K562 (cell line): ENCODE results near the gene ZNF487. TPM values are rescaled to one million over a fixed set of nuclear protein-coding genes. Genes with fewer than 3 reads are reported as not detected.
A peak's percentile ranks its signal among the peaks of the same experiment; 100 is the strongest.

Experiments
- ETV6 ChIP-seq, 3 experiments: fragments of 150-350 bp in 1 of 3; sonication (generic) in 1 of 3; formaldehyde crosslinking in 1 of 3; IDR thresholded peaks; 2 replicates each; pipeline versions ENCODE4 v1.6.1 to v1.8.0; 2014 to 2022; ENCODE audit warnings: borderline replicate concordance in 2 of 3, low read depth in 2 of 3, antibody characterized with exemption in 1 of 3, low read length in 1 of 3, mild to moderate bottlenecking in 1 of 3, missing genetic modification reagents in 1 of 3
- FIP1L1 ChIP-seq: fragments of 200-400 bp; formaldehyde crosslinking; IDR thresholded peaks from 2 replicates; pipeline ENCODE4 v1.6.1; 2018; ENCODE audit warnings: mild to moderate bottlenecking, low read depth, low read length; ENCODE audit not compliant: poor library complexity, severe bottlenecking
- LEF1 ChIP-seq: fragments of 450-650 bp; IDR thresholded peaks from 2 replicates; pipeline ENCODE4 v1.6.1; 2016; ENCODE audit warnings: mild to moderate bottlenecking
- MAZ ChIP-seq, 2 experiments: fragments of 450-650 bp in 1 of 2; sonication (generic) in 1 of 2; formaldehyde crosslinking; IDR thresholded peaks in 1 of 2; conservative IDR thresholded peaks in 1 of 2; 2 replicates each; pipeline versions ENCODE4 v1.4.0 to v1.5.0; 2020; ENCODE audit warnings: mild to moderate bottlenecking in 1 of 2, missing genetic modification reagents in 1 of 2
- MCM3 ChIP-seq: fragments of 450-650 bp; IDR thresholded peaks from 2 replicates; pipeline ENCODE4 v1.6.1; 2016
- MGA ChIP-seq: fragments of 450-650 bp; IDR thresholded peaks from 2 replicates; pipeline ENCODE4 v1.6.1; 2016; ENCODE audit warnings: mild to moderate bottlenecking, moderate library complexity
- MTA3 ChIP-seq: fragments of 450-650 bp; formaldehyde crosslinking; IDR thresholded peaks from 2 replicates; pipeline ENCODE4 v1.6.1; 2017; ENCODE audit warnings: mild to moderate bottlenecking, borderline replicate concordance
- PYGO2 ChIP-seq: fragments of 450-650 bp; IDR thresholded peaks from 2 replicates; pipeline ENCODE4 v1.6.1; 2016; ENCODE audit warnings: mild to moderate bottlenecking, missing genetic modification characterization, moderate library complexity, missing compliant biosample characterization
- RAD51 ChIP-seq: fragments of 450-650 bp; IDR thresholded peaks from 2 replicates; pipeline ENCODE4 v1.7.1; 2016; ENCODE audit warnings: low read depth, mild to moderate bottlenecking, borderline replicate concordance
- SAP30 ChIP-seq: fragments of 200-600 bp; sonication (generic); IDR thresholded peaks from 2 replicates; pipeline ENCODE4 v1.6.1; 2012; ENCODE audit warnings: borderline replicate concordance, low read depth, mild to moderate bottlenecking, moderate library complexity, low read length, control low read depth, inconsistent platforms; ENCODE audit not compliant: insufficient read depth, poor library complexity, severe bottlenecking
- TRIM24 ChIP-seq, 2 experiments: fragments of 450-650 bp; IDR thresholded peaks; 2 replicates each; pipeline ENCODE4 v1.6.1; 2016
- ZNF24 ChIP-seq: fragments of 450-650 bp; IDR thresholded peaks from 2 replicates; pipeline ENCODE4 v1.6.1; 2016
- polyA plus RNA-seq, 8 experiments: library from polyadenylated mRNA; depleted of rRNA in 4 of 8; stranded (reverse) in 5 of 8; unstranded in 3 of 8; fragments of >200 nt; fragmentation: Nextera tagmentation in 2 of 8; fragmentation: Illumina TruSeq in 1 of 8; extraction: Ambion mirVana in 2 of 8; extraction: Trizol in 1 of 8; gene quantifications; 2 replicates each; pipeline versions ENCODE4 v1.2.1 to v1.2.3, GENCODE V29; 2011 to 2014; ENCODE audit warnings: inconsistent platforms in 1 of 8, missing spikeins in 1 of 8
- total RNA-seq, 7 experiments: library from RNA; depleted of rRNA in 6 of 7; stranded (reverse); fragments of >200 nt in 6 of 7; fragmentation: Illumina TruSeq in 2 of 7; extraction: Trizol in 2 of 7; gene quantifications; 2 replicates each; pipeline versions ENCODE4 v1.2.1 to v1.2.3, GENCODE V29; 2011 to 2021; ENCODE audit warnings: low replicate concordance in 1 of 7
- TF ChIP-seq, protein P1 (sequence below): sonication (generic); formaldehyde crosslinking; IDR thresholded peaks from 2 replicates; pipeline ENCODE4 v1.8.1; 2023; ENCODE audit warnings: mild to moderate bottlenecking, missing genetic modification reagents

The ZNF487 gene
- total and polyA plus RNA-seq, 9 of the 15 experiments (the other 6 are each of a cell fraction or from before 2014, with no cell fraction given): 1.9 to 6.5 (median 4.2) TPM

DNA sequence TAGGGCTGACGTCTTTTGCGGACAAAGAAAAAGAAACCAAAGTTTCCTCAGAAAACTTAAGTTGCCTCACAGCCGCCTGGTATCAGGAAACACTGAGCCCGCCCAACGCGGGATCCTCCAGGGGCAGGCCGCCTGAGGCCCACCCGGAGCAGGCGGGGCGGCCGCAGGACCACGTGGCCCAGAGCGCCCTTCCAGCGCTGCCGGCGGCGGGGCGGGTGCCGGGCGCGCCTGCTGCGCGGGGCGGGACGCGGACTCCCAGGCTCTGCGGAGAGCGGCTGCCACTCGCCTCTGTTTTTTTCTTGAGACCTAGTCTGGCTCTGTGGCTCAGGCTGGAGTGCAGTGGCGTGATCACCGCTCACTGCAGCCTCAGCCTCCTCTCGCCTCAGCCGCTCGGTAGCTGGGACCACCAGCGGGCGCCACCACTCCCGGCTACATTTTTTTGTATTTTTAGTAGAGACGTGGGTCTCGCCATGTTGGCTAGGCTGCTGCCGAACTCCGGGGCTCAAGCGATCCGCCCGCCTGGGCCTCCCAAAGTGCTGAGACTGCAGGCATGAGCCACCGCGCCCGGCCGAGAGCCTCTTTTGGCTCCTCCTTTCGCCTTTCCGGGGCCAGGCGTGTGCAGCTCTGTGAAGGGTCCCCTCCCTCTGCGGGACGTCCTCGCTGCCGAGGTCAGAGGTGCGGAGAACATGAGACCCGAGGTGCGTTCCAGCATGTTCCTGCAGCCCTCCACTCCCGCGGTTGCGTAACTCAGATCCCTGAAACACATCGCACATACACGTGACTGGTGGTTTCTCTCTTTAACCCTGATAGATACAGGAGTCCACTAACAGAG, 16.3 kb upstream of the ZNF487 start (continued):
- TF ChIP-seq MGA (peak; percentile 87), TRIM24 (IDR thresholded peaks at IDR 0.05) (peak; percentile 65 to 87), MAZ (CRISPR knock-in tag; conservative IDR thresholded peaks at IDR 0.05 in 1 of 2, IDR thresholded peaks at IDR 0.05 in 1 of 2) (peak; percentile 41 to 45; a peak in 3 of 4 replicates), RAD51 (peak; percentile 66; the same call in 1 of the 2 replicates), ZNF24 (0 out of 2 replicates have a peak, but pooled peaks have one; percentile 19), ETV6 (IDR thresholded peaks at IDR 0.05; ENCODE audit: borderline replicate concordance in 1 of 2, low read depth in 2 of 2, low read length in 1 of 2) (no peak), ETV6 (CRISPR knock-in tag; IDR thresholded peaks at IDR 0.05; ENCODE audit: borderline replicate concordance) (no peak), LEF1 (0 out of 2 replicates have a peak, but pooled peaks have one; percentile 62), PYGO2 (tag) (no peak), MCM3 (no peak), FIP1L1 (no peak), MTA3 (0 out of 2 replicates have a peak, but pooled peaks have one; percentile 54), SAP30 (no peak)
- TF ChIP-seq, protein P1, sequence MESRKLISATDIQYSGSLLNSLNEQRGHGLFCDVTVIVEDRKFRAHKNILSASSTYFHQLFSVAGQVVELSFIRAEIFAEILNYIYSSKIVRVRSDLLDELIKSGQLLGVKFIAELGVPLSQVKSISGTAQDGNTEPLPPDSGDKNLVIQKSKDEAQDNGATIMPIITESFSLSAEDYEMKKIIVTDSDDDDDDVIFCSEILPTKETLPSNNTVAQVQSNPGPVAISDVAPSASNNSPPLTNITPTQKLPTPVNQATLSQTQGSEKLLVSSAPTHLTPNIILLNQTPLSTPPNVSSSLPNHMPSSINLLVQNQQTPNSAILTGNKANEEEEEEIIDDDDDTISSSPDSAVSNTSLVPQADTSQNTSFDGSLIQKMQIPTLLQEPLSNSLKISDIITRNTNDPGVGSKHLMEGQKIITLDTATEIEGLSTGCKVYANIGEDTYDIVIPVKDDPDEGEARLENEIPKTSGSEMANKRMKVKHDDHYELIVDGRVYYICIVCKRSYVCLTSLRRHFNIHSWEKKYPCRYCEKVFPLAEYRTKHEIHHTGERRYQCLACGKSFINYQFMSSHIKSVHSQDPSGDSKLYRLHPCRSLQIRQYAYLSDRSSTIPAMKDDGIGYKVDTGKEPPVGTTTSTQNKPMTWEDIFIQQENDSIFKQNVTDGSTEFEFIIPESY: no peak
